ENCODE data around the gene SLFN5. TPM values are rescaled to one million over a fixed set of nuclear protein-coding genes. Genes with fewer than 3 reads are reported as not detected.
"Not testable (repeated sequence)": the region's sequence is repeated elsewhere in the genome, so short reads cannot be mapped to it uniquely, and the experiment has no call there.

SLFN5 gene
- total RNA-seq: 100 to 1,000 TPM in 1 of 8 experiments, 10 to 100 TPM in 4, 1 to 10 TPM in 3; 2.8 to 140 (median 19.2) TPM

DNA sequence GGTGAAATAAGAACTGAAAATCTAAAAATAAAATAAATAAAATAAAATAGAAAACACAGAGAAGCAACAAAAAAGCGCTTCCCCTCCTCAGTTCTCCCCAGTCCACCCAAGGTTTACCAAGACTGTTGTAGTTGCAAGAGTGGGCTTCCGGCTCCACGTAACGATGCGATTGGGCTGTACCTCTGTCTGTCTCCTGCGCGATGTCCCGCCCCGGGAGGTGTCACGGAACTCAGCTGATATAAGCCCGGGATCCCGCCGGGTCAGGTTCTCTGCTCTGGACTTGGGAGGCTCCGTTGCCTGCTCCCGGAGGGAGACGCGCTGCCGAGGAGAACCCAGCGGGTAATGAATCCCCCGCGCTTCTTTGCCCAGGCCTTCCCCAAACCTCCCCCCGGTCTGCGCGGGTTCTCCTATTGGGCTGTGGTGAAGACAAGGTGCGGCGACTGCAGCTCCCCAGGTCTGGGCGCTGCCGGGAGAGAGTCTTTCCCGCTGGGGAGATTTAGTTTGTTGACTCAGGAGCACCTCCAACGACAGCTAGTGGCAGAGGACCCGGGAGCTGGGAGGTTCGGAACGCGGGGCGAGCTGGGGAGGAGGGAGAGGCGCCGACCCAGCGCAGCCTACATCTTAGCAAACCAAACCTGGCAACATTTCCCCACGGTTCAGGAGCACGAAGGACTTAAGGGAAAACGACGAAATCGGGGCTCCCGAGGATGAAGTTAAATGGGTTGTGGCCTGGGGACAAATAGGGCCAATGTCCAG, at the start of gene SLFN5:
Gene SLFN5, plus strand, starts transcription at position 268 of the 756 bp plus-strand sequence. CDS start 15,619 bp downstream, outside the sequence.
- H3K27ac ChIP-seq: peak within 1 kb of the TSS; percentile 80 to 94
- H3K4me3 ChIP-seq: peak within 1 kb of the TSS; percentile 62 to 90 (median 68)
- 0 to 2% (median 0%) methylated on average over 1 to 29 of the region's 44 CpGs; no CpG with 5 or more reads in 3 of the 10 experiments for WGBS, 10 experiments
- H3K4me1 ChIP-seq (replicated peaks in 1 of 2): peaks cover 12 to 24% of the 10 kb centered on the region in 2 donors
- peak; percentile 62 to 93 (median 86) for ATAC-seq (replicated peaks in 6 of 8)
- in situ Hi-C loops (cut with MboI; ENCODE audit: low pct_unique_long_range_greater_than_20kb in 2 of 9, low sequenced_read_pairs in 9 of 9, unreplicated experiment in 9 of 9): no loop called here

DNA sequence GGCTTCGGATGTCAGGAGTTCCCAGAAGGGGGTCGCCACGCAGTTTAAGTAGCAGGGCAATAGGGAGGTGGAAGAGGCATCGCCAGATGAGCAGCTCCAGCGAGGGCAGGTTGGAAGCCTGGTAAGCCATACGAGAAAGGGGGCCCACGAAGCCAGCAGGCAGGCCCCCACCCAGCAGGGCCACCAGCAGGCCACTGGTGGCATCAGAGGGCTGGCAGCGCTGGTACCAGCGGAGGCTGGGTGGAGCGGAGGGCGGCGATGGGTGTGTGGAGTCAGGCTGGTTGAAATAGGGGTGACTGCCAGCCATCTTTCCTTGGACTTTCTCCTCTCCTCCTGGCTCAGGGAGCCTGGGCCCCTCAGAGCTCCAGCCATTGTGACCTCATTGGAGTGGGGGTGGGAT, 48.9 kb upstream of the SLFN5 start, which contains the start of gene SLC35G3:
Gene SLC35G3, minus strand, starts transcription at position 393 of the 400 bp plus-strand sequence. Its CDS starts 86 bp downstream, at position 307.
- in situ Hi-C loops (cut with MboI; ENCODE audit: low pct_unique_long_range_greater_than_20kb in 2 of 9, low sequenced_read_pairs in 9 of 9, unreplicated experiment in 9 of 9); ATAC-seq (replicated peaks in 6 of 8): not testable (repeated sequence)

DNA sequence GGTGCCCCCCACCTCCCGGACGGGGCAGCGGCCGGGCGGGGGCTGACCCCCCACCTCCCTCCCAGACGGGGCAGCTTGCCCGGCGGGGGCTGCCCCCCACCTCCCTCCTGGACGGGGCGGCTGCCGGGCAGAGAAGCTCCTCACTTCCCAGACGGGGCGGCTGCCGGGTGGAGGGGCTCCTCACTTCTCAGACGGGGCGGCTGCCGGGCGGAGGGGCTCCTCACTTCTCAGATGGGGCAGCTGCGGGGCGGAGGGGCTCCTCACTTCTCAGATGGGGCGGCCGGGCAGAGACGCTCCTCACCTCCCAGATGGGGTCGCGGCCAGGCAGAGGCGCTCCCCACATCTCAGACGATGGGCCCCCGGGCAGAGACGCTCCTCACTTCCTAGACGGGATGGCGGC, 47.8 kb upstream of the SLFN5 start:
- in situ Hi-C loops (cut with MboI; ENCODE audit: low pct_unique_long_range_greater_than_20kb in 2 of 9, low sequenced_read_pairs in 9 of 9, unreplicated experiment in 9 of 9); H3K27ac ChIP-seq; H3K4me1 ChIP-seq (replicated peaks in 1 of 2); H3K4me3 ChIP-seq; ATAC-seq (replicated peaks in 6 of 8): not testable (repeated sequence)
- WGBS, 10 experiments: no CpG with 5 or more reads among the region's 31 CpGs

More for the DNA sequence above, 48.9 kb upstream of the SLFN5 start, which contains the start of gene SLC35G3:
- H3K4me3 ChIP-seq; H3K4me1 ChIP-seq (replicated peaks in 1 of 2); H3K27ac ChIP-seq: not testable (repeated sequence)
- WGBS, 10 experiments: no CpG with 5 or more reads among the region's 12 CpGs

DNA sequence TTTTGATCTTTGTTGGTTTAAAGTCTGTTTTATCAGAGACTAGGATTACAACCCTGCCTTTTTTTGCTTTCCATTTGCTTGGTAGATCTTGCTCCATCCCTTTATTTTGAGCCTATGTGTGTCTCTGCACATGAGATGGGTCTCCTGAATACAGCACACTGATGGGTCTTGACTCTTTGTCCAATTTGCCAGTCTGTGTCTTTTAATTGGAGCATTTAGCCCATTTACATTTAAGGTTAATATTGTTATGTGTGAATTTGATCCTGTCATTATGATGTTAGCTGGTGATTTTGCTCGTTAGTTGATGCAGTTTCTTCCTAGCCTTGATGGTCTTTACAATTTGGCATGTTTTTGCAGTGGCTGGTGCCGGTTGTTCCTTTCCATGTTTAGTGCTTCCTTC, 40.3 kb upstream of the SLFN5 start:
- H3K27ac ChIP-seq; in situ Hi-C loops (cut with MboI; ENCODE audit: low pct_unique_long_range_greater_than_20kb in 2 of 9, low sequenced_read_pairs in 9 of 9, unreplicated experiment in 9 of 9); ATAC-seq (replicated peaks in 6 of 8); H3K4me1 ChIP-seq (replicated peaks in 1 of 2); H3K4me3 ChIP-seq: not testable (repeated sequence)
- no CpG with 5 or more reads among the region's 2 CpGs for WGBS, 10 experiments

DNA sequence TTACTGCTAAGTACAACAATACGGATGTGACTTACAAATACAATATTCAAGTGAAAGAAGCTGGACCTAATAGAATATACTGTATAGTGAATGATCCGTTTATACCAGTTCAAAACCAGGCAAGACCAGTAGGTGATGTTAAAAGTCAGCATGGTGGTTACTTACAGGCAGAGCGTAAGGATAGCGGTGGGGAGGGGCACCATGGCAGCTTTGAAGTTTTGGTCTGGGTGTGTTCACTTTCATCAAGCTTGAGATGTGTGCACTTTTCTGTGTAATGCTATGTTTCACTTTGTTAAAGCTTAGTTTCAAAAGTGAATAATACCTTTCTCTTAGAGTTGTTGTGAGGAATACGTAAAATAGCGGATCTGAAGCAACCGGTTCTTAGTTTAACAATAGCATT, 32.1 kb upstream of the SLFN5 start:
- Histone ChIP-seq H3K4me3 (no peak overlapping the region), H3K4me1 (replicated peaks in 1 of 2) (no peaks in the 10 kb centered on the region), H3K27ac (no peak overlapping the region)
- no peak for ATAC-seq (replicated peaks in 6 of 8)
- WGBS, 10 experiments: 57 to 100% (median 86%) methylated on average over 1 to 5 of the region's 7 CpGs; no CpG with 5 or more reads in 2 of the 10 experiments
- in situ Hi-C loops (cut with MboI; ENCODE audit: low pct_unique_long_range_greater_than_20kb in 2 of 9, low sequenced_read_pairs in 9 of 9, unreplicated experiment in 9 of 9): no loop called here

DNA sequence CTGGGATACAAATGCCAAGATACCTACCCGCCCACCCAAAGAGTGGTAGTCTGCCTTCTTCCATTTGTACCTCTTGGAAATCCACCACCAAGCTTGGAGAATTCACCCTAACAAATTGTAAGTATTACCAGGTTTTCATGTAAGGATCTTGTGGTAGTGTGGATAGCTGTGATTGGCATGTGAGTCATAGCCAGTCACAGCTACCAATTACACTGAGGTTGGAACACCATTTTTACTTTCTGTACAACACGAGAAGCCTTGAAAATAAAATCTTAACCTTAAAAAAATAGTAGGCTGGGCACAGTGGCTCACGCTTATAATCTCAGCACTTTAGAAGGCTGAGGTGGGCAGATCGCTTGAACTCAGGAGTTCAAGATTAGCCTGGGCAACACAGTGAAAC, 30.2 kb upstream of the SLFN5 start:
- 47 to 72% (median 61%) methylated on average over 2 to 4 of the region's 4 CpGs; no CpG with 5 or more reads in 2 of the 10 experiments for whole genome bisulfite sequencing, 10 experiments
- no peak overlapping the region for H3K27ac ChIP-seq
- no peaks in the 10 kb centered on the region for H3K4me1 ChIP-seq (replicated peaks in 1 of 2)
- H3K4me3 ChIP-seq: no peak overlapping the region
- ATAC-seq (replicated peaks in 6 of 8): no peak
- in situ Hi-C loops (cut with MboI; ENCODE audit: low pct_unique_long_range_greater_than_20kb in 2 of 9, low sequenced_read_pairs in 9 of 9, unreplicated experiment in 9 of 9): no loop called here

DNA sequence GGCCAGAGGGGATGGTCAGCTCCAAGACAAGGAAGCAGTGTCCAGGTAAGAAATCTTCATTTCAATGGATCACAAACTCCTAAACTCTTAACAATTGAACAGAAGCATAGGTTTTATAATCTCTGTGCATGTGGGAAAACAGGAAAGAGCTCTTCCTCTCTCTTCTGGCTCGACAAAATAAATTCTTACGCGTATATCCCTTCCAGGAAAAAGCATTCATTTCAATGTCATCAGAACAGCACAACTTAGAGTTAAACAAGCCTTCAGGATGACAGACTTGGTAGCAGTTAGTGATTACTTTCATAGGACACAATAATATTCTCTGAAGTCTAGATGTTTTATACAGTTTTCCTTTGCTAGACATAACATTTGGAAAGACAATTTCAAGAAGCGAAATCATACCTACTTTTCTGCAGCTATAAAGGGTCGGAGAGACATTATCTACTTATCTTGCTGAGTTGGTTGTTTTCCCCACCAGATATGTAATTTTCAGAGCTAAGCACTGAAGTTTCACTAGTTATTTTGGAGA, 29.4 kb upstream of the SLFN5 start:
- ATAC-seq (replicated peaks in 6 of 8): no peak
- no peak overlapping the region for H3K4me3 ChIP-seq
- no peaks in the 10 kb centered on the region for H3K4me1 ChIP-seq (replicated peaks in 1 of 2)
- in situ Hi-C loops (cut with MboI; ENCODE audit: low pct_unique_long_range_greater_than_20kb in 2 of 9, low sequenced_read_pairs in 9 of 9, unreplicated experiment in 9 of 9): no loop called here
- 27 to 100% (median 80%) methylated on average over 2 to 5 of the region's 5 CpGs for WGBS, 10 experiments
- H3K27ac ChIP-seq: no peak overlapping the region

DNA sequence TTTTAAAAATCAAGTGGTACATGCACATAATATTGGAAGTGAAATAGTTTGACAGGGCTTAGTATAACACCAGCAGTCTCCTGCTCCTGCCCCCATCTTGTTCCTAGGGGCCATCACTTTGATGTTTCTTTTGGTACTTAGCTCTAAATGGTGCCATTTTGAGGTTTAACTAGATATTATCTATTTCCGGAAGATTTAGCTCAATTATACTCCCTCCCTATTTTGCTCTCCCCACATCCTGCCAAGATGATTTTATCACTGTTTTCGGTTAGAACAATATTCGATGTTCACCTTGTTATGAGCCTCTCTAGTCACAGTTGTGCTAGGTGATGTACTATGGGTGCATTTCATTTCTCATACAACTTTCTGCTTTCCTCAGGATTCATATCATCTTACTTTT, 28.7 kb upstream of the SLFN5 start:
- Histone ChIP-seq H3K4me1 (replicated peaks in 1 of 2) (no peaks in the 10 kb centered on the region), H3K4me3 (no peak overlapping the region), H3K27ac (no peak overlapping the region)
- no peak for ATAC-seq (replicated peaks in 6 of 8)
- WGBS, 10 experiments: 29 to 82% (median 62%) methylated on average over 2 to 3 of the region's 3 CpGs; no CpG with 5 or more reads in 1 of the 10 experiments
- in situ Hi-C loops (cut with MboI; ENCODE audit: low pct_unique_long_range_greater_than_20kb in 2 of 9, low sequenced_read_pairs in 9 of 9, unreplicated experiment in 9 of 9): no loop called here

DNA sequence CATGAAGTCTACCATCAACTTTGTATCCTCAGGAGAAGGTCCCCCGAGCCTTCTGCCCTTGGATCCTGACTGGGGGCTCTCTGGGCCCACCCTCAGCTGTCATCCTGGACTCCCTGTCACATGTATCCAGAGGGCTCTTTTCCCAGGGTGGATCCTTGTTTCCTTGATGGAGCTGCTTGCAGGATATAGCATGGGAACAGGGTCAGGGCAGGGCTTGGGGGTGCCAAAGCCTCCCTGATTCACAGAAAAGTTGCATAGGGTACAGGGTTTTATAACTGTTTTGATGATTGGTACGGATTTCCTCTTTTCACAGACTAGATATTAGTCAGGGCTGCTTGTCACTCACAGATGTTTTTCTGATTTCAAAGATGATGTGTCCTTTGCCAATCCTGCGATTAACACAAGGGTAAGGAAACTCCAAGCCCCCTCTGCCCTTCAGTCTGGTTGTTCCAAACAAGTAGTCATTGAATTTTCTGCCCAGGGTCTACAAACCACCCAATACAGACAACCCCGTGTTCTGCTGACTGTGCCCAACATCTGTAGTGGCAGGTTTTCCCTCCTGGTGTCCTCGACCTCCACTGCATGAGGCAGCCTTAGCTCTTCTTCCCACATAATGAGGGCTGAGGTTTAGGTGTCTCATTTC, 28.1 kb upstream of the SLFN5 start:
- in situ Hi-C loops (cut with MboI; ENCODE audit: low pct_unique_long_range_greater_than_20kb in 2 of 9, low sequenced_read_pairs in 9 of 9, unreplicated experiment in 9 of 9): no loop called here
- Histone ChIP-seq H3K27ac (no peak overlapping the region), H3K4me1 (replicated peaks in 1 of 2) (no peaks in the 10 kb centered on the region), H3K4me3 (no peak overlapping the region)
- 4 to 60% (median 37%) methylated on average over 1 to 5 of the region's 5 CpGs; no CpG with 5 or more reads in 3 of the 10 experiments for WGBS, 10 experiments
- ATAC-seq (replicated peaks in 6 of 8): no peak

DNA sequence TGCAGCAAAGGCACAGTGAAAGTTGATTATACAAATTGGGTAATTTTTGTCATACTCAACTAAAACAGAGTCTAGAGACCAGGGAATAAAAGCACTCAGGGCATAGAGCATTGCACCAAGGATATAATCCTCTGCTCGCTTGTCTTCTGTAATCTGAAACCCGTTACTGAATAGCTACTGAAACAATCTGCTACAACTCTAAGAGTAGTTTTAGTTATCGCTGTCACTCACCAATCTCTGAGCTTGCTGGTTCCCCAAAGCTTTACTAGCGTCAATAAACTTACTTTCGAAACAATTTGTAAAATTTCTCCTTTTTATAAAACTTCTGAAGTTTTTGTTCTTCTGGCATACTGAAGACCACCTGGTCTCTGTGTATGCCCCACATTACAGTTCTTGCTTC, 25.8 kb upstream of the SLFN5 start:
- WGBS, 10 experiments: 19 to 92% (median 73%) methylated on average over 1 to 5 of the region's 5 CpGs
- in situ Hi-C loops (cut with MboI; ENCODE audit: low pct_unique_long_range_greater_than_20kb in 2 of 9, low sequenced_read_pairs in 9 of 9, unreplicated experiment in 9 of 9): no loop called here
- Histone ChIP-seq H3K4me1 (replicated peaks in 1 of 2) (no peaks in the 10 kb centered on the region), H3K27ac (no peak overlapping the region), H3K4me3 (no peak overlapping the region)
- ATAC-seq (replicated peaks in 6 of 8): no peak

DNA sequence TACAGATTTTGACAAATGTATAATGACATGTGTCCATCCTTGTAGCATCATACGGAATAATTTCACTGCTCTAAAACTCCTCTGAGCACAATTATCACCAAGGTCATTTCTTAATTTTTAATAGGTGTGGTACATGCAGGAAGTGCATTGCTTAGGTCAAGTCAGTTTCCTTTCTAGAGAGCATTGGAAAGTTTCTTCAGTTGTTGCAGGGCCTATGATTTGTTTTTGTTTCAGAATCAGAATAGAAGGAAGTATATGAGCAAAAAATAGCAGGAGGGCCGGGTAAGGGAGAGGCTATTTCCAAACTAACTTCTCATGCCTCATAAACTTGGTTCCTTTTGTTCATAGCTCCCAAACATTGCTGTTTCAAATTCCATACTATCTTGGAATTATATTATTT, 24.0 kb upstream of the SLFN5 start:
- in situ Hi-C loops (cut with MboI; ENCODE audit: low pct_unique_long_range_greater_than_20kb in 2 of 9, low sequenced_read_pairs in 9 of 9, unreplicated experiment in 9 of 9): no loop called here
- 31 to 100% (median 59%) methylated on average over 1 to 2 of the region's 2 CpGs; no CpG with 5 or more reads in 2 of the 10 experiments for WGBS, 10 experiments
- no peak for ATAC-seq (replicated peaks in 6 of 8)
- Histone ChIP-seq H3K27ac (no peak overlapping the region), H3K4me1 (replicated peaks in 1 of 2) (no peaks in the 10 kb centered on the region), H3K4me3 (no peak overlapping the region)

DNA sequence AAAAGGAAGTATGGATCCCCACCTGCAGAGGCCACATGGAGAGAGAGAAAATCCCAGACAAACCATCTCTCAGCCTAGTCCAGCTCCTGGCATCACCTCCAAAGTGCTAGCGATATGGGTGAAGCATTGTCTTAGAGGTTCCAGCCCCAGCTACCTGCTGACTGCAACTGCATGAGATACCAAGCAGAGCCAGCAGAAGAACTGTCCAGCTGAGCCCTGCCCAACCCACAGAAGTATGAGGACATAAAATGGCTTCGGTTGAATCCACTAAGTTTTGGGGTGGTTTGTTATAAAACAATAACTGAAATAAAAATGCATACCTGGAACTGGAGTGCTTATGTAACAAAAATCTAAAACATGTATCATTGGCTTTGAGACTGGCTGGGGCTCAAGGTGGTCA, 20.4 kb upstream of the SLFN5 start:
- Histone ChIP-seq H3K4me1 (replicated peaks in 1 of 2) (no peaks in the 10 kb centered on the region), H3K4me3 (no peak overlapping the region), H3K27ac (no peak overlapping the region)
- WGBS, 10 experiments: 80 to 100% (median 90%) methylated on average over 1 to 2 of the region's 2 CpGs; no CpG with 5 or more reads in 4 of the 10 experiments
- ATAC-seq (replicated peaks in 6 of 8): no peak
- in situ Hi-C loops (cut with MboI; ENCODE audit: low pct_unique_long_range_greater_than_20kb in 2 of 9, low sequenced_read_pairs in 9 of 9, unreplicated experiment in 9 of 9): no loop called here

DNA sequence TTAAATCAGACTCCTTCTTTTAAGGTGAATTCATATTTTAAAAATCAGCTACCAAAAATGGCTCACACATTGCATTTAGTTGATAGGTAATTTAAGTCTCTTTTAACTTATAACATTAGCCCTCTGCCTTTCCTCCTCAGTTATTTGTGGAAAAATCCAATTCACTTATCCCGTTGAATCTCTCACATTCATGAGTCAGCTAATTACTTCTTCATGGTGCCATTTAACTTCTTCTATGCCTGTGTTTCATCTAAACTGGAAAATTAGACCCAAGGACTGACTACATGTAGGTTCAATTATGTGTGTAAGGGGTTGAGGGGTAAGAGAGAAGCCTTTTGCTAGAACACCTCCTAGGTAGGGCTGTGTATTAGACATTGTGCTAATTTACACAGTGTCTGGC, 18.4 kb upstream of the SLFN5 start:
- Histone ChIP-seq H3K4me1 (replicated peaks in 1 of 2) (no peaks in the 10 kb centered on the region), H3K4me3 (no peak overlapping the region), H3K27ac (no peak overlapping the region)
- ATAC-seq (replicated peaks in 6 of 8): no peak
- 0 to 86% (median 29%) methylated on average over 1 of the region's 1 CpG; no CpG with 5 or more reads in 2 of the 10 experiments for WGBS, 10 experiments
- in situ Hi-C loops (cut with MboI; ENCODE audit: low pct_unique_long_range_greater_than_20kb in 2 of 9, low sequenced_read_pairs in 9 of 9, unreplicated experiment in 9 of 9): no loop called here

Data from motor neuron (in vitro differentiated cells).